Gastrocnemius medialis (tissue), 4 donors: Measurements from ENCODE around the gene CDC42BPA. TPM values are rescaled to one million over a fixed set of nuclear protein-coding genes. Genes with fewer than 3 reads are reported as not detected.

Experiments
- ATAC-seq, 2 donors: fragments of 150-250 bp; one replicate each; pipeline ENCODE4 v1.9.1; 2016
- DNase-seq, 2 donors: peaks; one replicate each; pipeline ENCODE4 v3.0.0-alpha.2; 2019
- H3K27ac ChIP-seq, 4 donors: fragments of 200-600 bp; sonication (generic); 1 replicate in 1 of 4; 2 replicates in 3 of 4; pipeline ENCODE4 v1.5.1; 2016 to 2018; ENCODE audit warnings: mild to moderate bottlenecking in 2 of 4, moderate library complexity in 1 of 4
- H3K27me3 ChIP-seq, 3 donors: fragments of 200-600 bp; sonication (generic) in 2 of 3; 1 replicate in 1 of 3; 2 replicates in 2 of 3; pipeline versions ENCODE4 v1.5.1 to v1.6.0; 2016 to 2019; ENCODE audit warnings: mild to moderate bottlenecking in 1 of 3, moderate library complexity in 1 of 3
- H3K36me3 ChIP-seq, 2 donors: fragments of 200-600 bp; sonication (generic) in 1 of 2; one replicate each; pipeline ENCODE4 v1.5.1; 2017 to 2018
- H3K4me1 ChIP-seq, 2 donors: fragments of 200-600 bp; sonication (generic) in 1 of 2; one replicate each; pipeline ENCODE4 v1.5.1; 2016 to 2017; ENCODE audit warnings: mild to moderate bottlenecking in 2 of 2
- H3K4me3 ChIP-seq, 4 donors: fragments of 200-600 bp; sonication (generic) in 3 of 4; 1 replicate in 1 of 4; 2 replicates in 3 of 4; pipeline ENCODE4 v1.5.1; 2016 to 2019; ENCODE audit warnings: mild to moderate bottlenecking in 2 of 4
- H3K9me3 ChIP-seq, 3 donors: fragments of 200-600 bp; sonication (generic) in 2 of 3; 1 replicate in 1 of 3; 2 replicates in 2 of 3; pipeline ENCODE4 v1.5.1; 2016 to 2019
- POLR2A ChIP-seq, 2 donors: fragments of 450-650 bp; IDR thresholded peaks; one replicate each; pipeline ENCODE4 v1.6.1; 2017; ENCODE audit warnings: antibody characterized with exemption in 2 of 2, mild to moderate bottlenecking in 2 of 2, moderate library complexity in 2 of 2
- in situ Hi-C, 4 donors: fragments of 200-750 bp; cut with MboI; loops; one replicate each; pipeline versions ENCODE4 v1.15.0 to v1.8.0; 2017; ENCODE audit warnings: low sequenced_read_pairs in 4 of 4
- intact Hi-C: fragments of 100-400 bp; cut with DNase I; formaldehyde crosslinking; loops from one replicate; pipeline ENCODE4 v1.15.1; 2023; ENCODE audit warnings: low total_unique reads
- total RNA-seq, 4 donors: library from RNA; depleted of rRNA; stranded (reverse); fragments of >200 nt; gene quantifications; one replicate each; pipeline versions ENCODE4 v1.1.0 to v1.2.3, GENCODE V29; 2016
- TF ChIP-seq, protein P1 (sequence below), 5 experiments: fragments of 450-650 bp in 3 of 5; fragments of 200-600 bp in 2 of 5; sonication (generic) in 2 of 5; IDR thresholded peaks in 4 of 5; conservative IDR thresholded peaks in 1 of 5; 1 replicate in 4 of 5; 2 replicates in 1 of 5; pipeline ENCODE4 v1.5.1; 2016 to 2019; ENCODE audit warnings: antibody characterized with exemption in 5 of 5, mild to moderate bottlenecking in 3 of 5, moderate library complexity in 3 of 5

The CDC42BPA gene
- total RNA-seq, 4 donors from 2014 or later: 13.9 to 30.6 (median 16.6) TPM

DNA sequence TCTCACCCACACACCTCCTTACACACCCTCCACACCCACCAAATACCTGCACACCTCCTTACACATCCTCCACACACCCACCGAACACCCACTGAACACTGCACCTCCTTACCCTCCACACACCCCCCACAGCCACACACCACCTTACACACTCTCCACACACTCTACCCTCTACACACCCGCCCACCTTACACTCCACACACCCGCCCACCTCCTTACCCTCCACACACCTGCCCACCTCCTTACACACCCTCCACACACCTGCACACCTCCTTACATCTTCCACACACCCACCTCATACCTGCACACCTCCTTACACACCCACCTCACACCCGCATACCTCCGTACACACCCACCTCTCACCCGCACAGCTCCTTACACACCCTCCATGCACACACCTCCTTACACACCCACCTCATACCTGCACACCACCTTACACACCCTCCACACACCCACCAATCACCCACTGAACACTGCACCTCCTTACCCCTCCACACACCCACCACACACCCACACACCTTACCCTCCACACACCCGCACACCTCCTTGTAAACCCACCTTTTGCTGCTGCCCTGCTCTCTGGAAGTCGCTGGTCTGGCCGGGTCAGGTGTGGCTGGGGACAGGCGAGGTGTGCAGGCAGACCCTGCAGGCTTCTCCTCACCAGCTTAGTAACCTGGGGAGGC lies 339.7 kb downstream of the CDC42BPA start:
- in situ Hi-C loops: no loop called here
- ATAC-seq (no peak), DNase-seq (peak in 1 of 2 donors; percentile 27)
- TF ChIP-seq, protein P1, sequence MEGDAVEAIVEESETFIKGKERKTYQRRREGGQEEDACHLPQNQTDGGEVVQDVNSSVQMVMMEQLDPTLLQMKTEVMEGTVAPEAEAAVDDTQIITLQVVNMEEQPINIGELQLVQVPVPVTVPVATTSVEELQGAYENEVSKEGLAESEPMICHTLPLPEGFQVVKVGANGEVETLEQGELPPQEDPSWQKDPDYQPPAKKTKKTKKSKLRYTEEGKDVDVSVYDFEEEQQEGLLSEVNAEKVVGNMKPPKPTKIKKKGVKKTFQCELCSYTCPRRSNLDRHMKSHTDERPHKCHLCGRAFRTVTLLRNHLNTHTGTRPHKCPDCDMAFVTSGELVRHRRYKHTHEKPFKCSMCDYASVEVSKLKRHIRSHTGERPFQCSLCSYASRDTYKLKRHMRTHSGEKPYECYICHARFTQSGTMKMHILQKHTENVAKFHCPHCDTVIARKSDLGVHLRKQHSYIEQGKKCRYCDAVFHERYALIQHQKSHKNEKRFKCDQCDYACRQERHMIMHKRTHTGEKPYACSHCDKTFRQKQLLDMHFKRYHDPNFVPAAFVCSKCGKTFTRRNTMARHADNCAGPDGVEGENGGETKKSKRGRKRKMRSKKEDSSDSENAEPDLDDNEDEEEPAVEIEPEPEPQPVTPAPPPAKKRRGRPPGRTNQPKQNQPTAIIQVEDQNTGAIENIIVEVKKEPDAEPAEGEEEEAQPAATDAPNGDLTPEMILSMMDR (IDR thresholded peaks at IDR 0.05 in 4 of 5, conservative IDR thresholded peaks at IDR 0.05 in 1 of 5): no peak
- no peak for TF ChIP-seq POLR2A (IDR thresholded peaks at IDR 0.05)
- H3K9me3 ChIP-seq: no peaks in the 10 kb centered on the region
- peaks cover 0 to 41% of the 10 kb centered on the region in 2 donors for H3K36me3 ChIP-seq
- peaks cover 86 to 94% of the 10 kb centered on the region in 2 donors for H3K4me1 ChIP-seq
- H3K4me3 ChIP-seq: peak overlapping the region in 1 of 4 donors; percentile 13
- H3K27ac ChIP-seq: peak overlapping the region; percentile 99
- intact Hi-C loops: loop anchor here (5.0 kb wide), 1 partner anchor 106 kb away; the partner anchor contains the start of gene PSEN2
- H3K27me3 ChIP-seq: no peaks in the 10 kb centered on the region

DNA sequence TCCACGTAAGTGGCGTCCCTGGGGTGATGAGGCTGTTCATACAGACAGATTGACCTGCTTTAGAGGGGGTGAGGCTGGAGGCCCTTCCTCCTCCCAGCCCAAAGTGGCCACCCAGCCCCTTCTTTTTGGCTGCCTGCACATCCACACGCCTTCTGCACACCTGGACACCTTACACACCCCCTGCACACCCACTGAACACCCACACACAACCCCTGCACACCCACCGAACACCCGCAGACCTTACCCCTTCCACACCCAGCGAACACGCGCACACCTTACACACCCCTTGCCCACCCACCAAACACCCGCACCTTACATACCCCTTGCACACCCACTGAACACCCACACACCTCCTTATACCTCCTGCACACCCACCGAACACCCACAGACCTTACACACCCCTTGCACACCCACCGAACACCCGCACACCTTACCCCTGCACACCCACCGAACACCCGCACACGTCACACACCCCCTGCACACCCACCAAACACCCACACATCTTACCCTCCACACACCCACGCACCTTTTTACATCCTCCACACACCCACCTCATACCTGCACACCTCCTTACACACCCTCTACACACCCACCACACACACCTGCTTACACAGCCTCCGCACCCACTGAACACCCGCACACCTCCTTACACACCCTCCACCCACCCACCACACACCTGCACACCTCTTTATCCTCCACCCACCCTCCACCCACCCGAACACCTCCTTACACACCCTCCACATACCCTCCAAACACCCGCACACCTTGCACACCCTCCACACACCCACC lies 340.5 kb downstream of the CDC42BPA start:
- DNase-seq (peak in 1 of 2 donors; percentile 30), ATAC-seq (no peak)
- H3K4me3 ChIP-seq: no peak overlapping the region
- no peaks in the 10 kb centered on the region for H3K9me3 ChIP-seq
- TF ChIP-seq, protein P1 (IDR thresholded peaks at IDR 0.05 in 4 of 5, conservative IDR thresholded peaks at IDR 0.05 in 1 of 5): no peak
- TF ChIP-seq POLR2A (IDR thresholded peaks at IDR 0.05): no peak
- peaks cover 86 to 94% of the 10 kb centered on the region in 2 donors for H3K4me1 ChIP-seq
- peaks cover 0 to 34% of the 10 kb centered on the region in 2 donors for H3K36me3 ChIP-seq
- in situ Hi-C loops: no loop called here
- peak overlapping the region; percentile 99 for H3K27ac ChIP-seq
- no peaks in the 10 kb centered on the region for H3K27me3 ChIP-seq
- intact Hi-C loops: loop anchor here (5.0 kb wide), 1 partner anchor 106 kb away; the partner anchor contains the start of gene PSEN2

DNA sequence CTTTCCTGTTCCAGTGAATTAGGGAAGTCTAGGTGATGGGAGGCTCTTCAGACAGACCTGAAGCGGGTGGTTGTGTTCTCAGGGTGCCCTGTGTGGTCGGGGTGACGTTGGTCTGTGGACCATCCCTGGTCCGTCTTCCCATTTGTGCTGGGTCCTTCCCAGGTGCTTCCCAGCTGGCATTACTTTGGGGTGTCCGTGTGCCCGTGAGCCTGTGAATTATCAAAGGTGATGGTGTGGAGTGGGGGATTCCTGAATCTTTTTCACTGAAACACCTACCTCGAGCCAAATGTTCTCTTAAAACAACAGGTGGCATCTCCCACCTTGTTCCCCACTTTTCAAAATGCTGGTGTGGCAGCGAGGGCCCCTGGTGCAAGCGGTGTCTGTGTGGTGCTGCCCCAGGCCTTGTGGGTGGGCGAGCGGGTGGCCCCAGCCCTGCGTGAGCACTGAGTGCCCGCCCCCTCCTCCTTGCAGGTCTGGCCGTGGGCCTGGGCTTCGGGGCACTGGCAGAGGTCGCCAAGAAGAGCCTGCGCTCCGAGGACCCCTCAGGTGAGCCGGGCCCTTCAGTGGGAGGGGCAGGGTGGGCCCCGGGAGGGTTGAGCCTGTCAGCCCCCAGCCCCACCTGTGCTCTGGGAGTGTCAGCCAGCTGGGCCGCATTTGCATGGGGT lies 341.2 kb downstream of the CDC42BPA start:
- Histone ChIP-seq H3K36me3 (peaks cover 0 to 27% of the 10 kb centered on the region in 2 donors), H3K27ac (peak overlapping the region; percentile 99), H3K9me3 (no peaks in the 10 kb centered on the region), H3K4me1 (peaks cover 86 to 94% of the 10 kb centered on the region in 2 donors), H3K4me3 (no peak overlapping the region), H3K27me3 (no peaks in the 10 kb centered on the region)
- in situ Hi-C loops: no loop called here
- no peak for ATAC-seq
- DNase-seq: peak in 1 of 2 donors; percentile 25
- intact Hi-C loops: loop anchor here (5.0 kb wide), 1 partner anchor 105 kb away; the partner anchor contains the start of gene PSEN2
- TF ChIP-seq, protein P1 (IDR thresholded peaks at IDR 0.05 in 4 of 5, conservative IDR thresholded peaks at IDR 0.05 in 1 of 5): no peak
- TF ChIP-seq POLR2A (IDR thresholded peaks at IDR 0.05): no peak

GRCh38 chr1:226976276-226976977 lies 341.9 kb downstream of the CDC42BPA start:
- Histone ChIP-seq H3K27ac (peak overlapping the region; percentile 99), H3K27me3 (no peaks in the 10 kb centered on the region), H3K36me3 (peaks cover 0 to 27% of the 10 kb centered on the region in 2 donors), H3K4me1 (peaks cover 86 to 95% of the 10 kb centered on the region in 2 donors), H3K9me3 (no peaks in the 10 kb centered on the region), H3K4me3 (no peak overlapping the region)
- no peak for DNase-seq
- intact Hi-C loops (loop anchor here (5.0 kb wide), 1 partner anchor 104 kb away; the partner anchor contains the start of gene PSEN2), in situ Hi-C loops (no loop called here)
- TF ChIP-seq POLR2A (IDR thresholded peaks at IDR 0.05): no peak
- TF ChIP-seq, protein P1 (IDR thresholded peaks at IDR 0.05 in 4 of 5, conservative IDR thresholded peaks at IDR 0.05 in 1 of 5): no peak
- ATAC-seq: no peak
